ENCODE results near the gene COL5A1.
"Not testable (repeated sequence)": the region's sequence is repeated elsewhere in the genome, so short reads cannot be mapped to it uniquely, and the experiment has no call there.

COL5A1 gene

GRCh38 chr9:134850611-134851010 is 209.0 kb downstream of the COL5A1 start:
- H3K27ac ChIP-seq, result no peak overlapping the region
- no peak for TF ChIP-seq ZFX (IDR thresholded peaks at IDR 0.05)
- TF ChIP-seq CTCF (conservative IDR thresholded peaks at IDR 0.05), result no peak

- TF ChIP-seq CTCF (conservative IDR thresholded peaks at IDR 0.05), result no peak
- no peak for TF ChIP-seq ZFX (IDR thresholded peaks at IDR 0.05)
Observed at GRCh38 chr9:134851020-134851419, 209.4 kb downstream of the COL5A1 start.

GRCh38 chr9:134852906-134853654 is 211.5 kb downstream of the COL5A1 start:
- no peak overlapping the region for H3K27ac ChIP-seq
- TF ChIP-seq CTCF (conservative IDR thresholded peaks at IDR 0.05) (no peak), ZFX (IDR thresholded peaks at IDR 0.05) (no peak)

More at GRCh38 chr9:134851020-134851419, 209.4 kb downstream of the COL5A1 start:
- H3K27ac ChIP-seq, result no peak overlapping the region

- no peak for TF ChIP-seq CTCF (conservative IDR thresholded peaks at IDR 0.05)
- no peak for TF ChIP-seq ZFX (IDR thresholded peaks at IDR 0.05)
- H3K27ac ChIP-seq, result no peak overlapping the region
Observed at GRCh38 chr9:134853893-134854292, 212.3 kb downstream of the COL5A1 start.

- no peak overlapping the region for H3K27ac ChIP-seq
- TF ChIP-seq ZFX (IDR thresholded peaks at IDR 0.05), result no peak
- no peak for TF ChIP-seq CTCF (conservative IDR thresholded peaks at IDR 0.05)
Observed at GRCh38 chr9:134854541-134854981, 213.0 kb downstream of the COL5A1 start.

GRCh38 chr9:134855231-134855899 is 213.8 kb downstream of the COL5A1 start:
- TF ChIP-seq CTCF (conservative IDR thresholded peaks at IDR 0.05) (no peak), ZFX (IDR thresholded peaks at IDR 0.05) (no peak)
- H3K27ac ChIP-seq, result no peak overlapping the region

- H3K27ac ChIP-seq, result no peak overlapping the region
- no peak for TF ChIP-seq CTCF (conservative IDR thresholded peaks at IDR 0.05)
- TF ChIP-seq ZFX (IDR thresholded peaks at IDR 0.05), result no peak
Observed at GRCh38 chr9:134855900-134856377, 214.3 kb downstream of the COL5A1 start.

- not testable (repeated sequence) for H3K27ac ChIP-seq
Observed at GRCh38 chr9:134857451-134857850, 215.8 kb downstream of the COL5A1 start.

Measured in C4-2B (cell line).